Vagina (tissue), 2 donors: ENCODE measurements around the gene OLFML2A.

ENCODE experiments used
- POLR2A ChIP-seq, 2 donors: fragments of 450-650 bp; IDR thresholded peaks; one replicate each; pipeline ENCODE4 v1.6.1; 2017; ENCODE audit warnings: antibody characterized with exemption in 2 of 2, mild to moderate bottlenecking in 2 of 2, moderate library complexity in 2 of 2
- TF ChIP-seq, protein P1 (sequence below), 3 experiments: fragments of 450-650 bp in 2 of 3; fragments of 200-600 bp in 1 of 3; sonication (generic) in 1 of 3; IDR thresholded peaks; one replicate each; pipeline ENCODE4 v1.5.1; 2017 to 2019; ENCODE audit warnings: antibody characterized with exemption in 3 of 3, mild to moderate bottlenecking in 2 of 3, moderate library complexity in 2 of 3

DNA sequence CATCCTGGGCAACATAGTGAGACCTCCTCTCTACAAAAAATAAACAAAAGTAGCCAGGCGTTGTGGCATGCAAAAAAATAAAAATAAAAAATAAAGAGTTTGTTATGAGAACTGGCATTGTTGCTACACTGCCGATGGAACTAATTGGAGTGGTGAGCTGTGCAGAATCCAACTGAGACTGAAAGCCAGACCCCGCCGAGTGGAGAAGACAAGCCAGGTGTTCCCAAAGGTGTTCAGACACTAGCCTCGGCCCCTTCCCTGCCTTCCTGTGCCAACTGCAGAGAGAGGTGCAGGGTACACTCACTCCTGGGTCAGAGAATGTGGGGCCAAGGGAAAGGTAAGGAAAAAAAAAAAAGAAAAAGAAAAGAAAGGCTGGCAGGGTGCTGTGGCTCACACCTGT lies 38.7 kb downstream of the OLFML2A start:
- TF ChIP-seq, protein P1, sequence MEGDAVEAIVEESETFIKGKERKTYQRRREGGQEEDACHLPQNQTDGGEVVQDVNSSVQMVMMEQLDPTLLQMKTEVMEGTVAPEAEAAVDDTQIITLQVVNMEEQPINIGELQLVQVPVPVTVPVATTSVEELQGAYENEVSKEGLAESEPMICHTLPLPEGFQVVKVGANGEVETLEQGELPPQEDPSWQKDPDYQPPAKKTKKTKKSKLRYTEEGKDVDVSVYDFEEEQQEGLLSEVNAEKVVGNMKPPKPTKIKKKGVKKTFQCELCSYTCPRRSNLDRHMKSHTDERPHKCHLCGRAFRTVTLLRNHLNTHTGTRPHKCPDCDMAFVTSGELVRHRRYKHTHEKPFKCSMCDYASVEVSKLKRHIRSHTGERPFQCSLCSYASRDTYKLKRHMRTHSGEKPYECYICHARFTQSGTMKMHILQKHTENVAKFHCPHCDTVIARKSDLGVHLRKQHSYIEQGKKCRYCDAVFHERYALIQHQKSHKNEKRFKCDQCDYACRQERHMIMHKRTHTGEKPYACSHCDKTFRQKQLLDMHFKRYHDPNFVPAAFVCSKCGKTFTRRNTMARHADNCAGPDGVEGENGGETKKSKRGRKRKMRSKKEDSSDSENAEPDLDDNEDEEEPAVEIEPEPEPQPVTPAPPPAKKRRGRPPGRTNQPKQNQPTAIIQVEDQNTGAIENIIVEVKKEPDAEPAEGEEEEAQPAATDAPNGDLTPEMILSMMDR (IDR thresholded peaks at IDR 0.05), result no peak
- no peak for TF ChIP-seq POLR2A (IDR thresholded peaks at IDR 0.05)
